Esophagus squamous epithelium (tissue), 5 donors: ENCODE data around the gene ACYP1. TPM values are rescaled to one million over a fixed set of nuclear protein-coding genes. Genes with fewer than 3 reads are reported as not detected.
"Not testable (repeated sequence)": the region's sequence is repeated elsewhere in the genome, so short reads cannot be mapped to it uniquely, and the experiment has no call there.

Experiments used
- DNase-seq: peaks from one replicate; lab custom pipeline; 2025; lab: John Stamatoyannopoulos, UW
- H3K27ac ChIP-seq, 4 donors: fragments of 200-600 bp; sonication (generic); one replicate each; pipeline ENCODE4 v1.5.1; 2016 to 2019; ENCODE audit warnings: mild to moderate bottlenecking in 1 of 4
- H3K27me3 ChIP-seq, 4 donors: fragments of 200-600 bp; sonication (generic); 1 replicate in 3 of 4; 2 replicates in 1 of 4; pipeline versions ENCODE4 v1.5.1 to v1.6.0; 2017 to 2021; ENCODE audit warnings: antibody characterized with exemption in 1 of 4
- H3K36me3 ChIP-seq, 3 donors: fragments of 200-600 bp; sonication (generic); one replicate each; pipeline ENCODE4 v1.5.1; 2016 to 2019
- H3K4me1 ChIP-seq, 3 donors: fragments of 200-600 bp; sonication (generic); one replicate each; pipeline ENCODE4 v1.5.1; 2017 to 2019
- H3K4me3 ChIP-seq, 4 donors: fragments of 200-600 bp; sonication (generic); 1 replicate in 3 of 4; 2 replicates in 1 of 4; pipeline ENCODE4 v1.5.1; 2016 to 2019; ENCODE audit warnings: mild to moderate bottlenecking in 2 of 4, moderate library complexity in 1 of 4
- H3K9me3 ChIP-seq, 3 donors: fragments of 200-600 bp; sonication (generic); one replicate each; pipeline ENCODE4 v1.5.1; 2016 to 2019
- CTCF ChIP-seq, 6 experiments: fragments of 450-650 bp in 4 of 6; fragments of 200-600 bp in 2 of 6; sonication (generic) in 2 of 6; IDR thresholded peaks; one replicate each; pipeline ENCODE4 v1.5.1; 2016 to 2019; ENCODE audit warnings: antibody characterized with exemption in 6 of 6, mild to moderate bottlenecking in 4 of 6, moderate library complexity in 4 of 6
- POLR2A ChIP-seq, 4 donors: fragments of 450-650 bp; IDR thresholded peaks; one replicate each; pipeline ENCODE4 v1.6.1; 2017; ENCODE audit warnings: antibody characterized with exemption in 4 of 4, mild to moderate bottlenecking in 4 of 4, moderate library complexity in 3 of 4
- WGBS, 2 donors: methylation state at CpG; one replicate each; pipeline ENCODE4 v1.1.5; 2018; 5-methylcytosine and 5-hydroxymethylcytosine counted together
- intact Hi-C: fragments of 100-400 bp; cut with DNase I; formaldehyde crosslinking; loops from one replicate; pipeline ENCODE4 v1.15.0; 2022
- total RNA-seq, 4 donors: library from RNA; depleted of rRNA; stranded (reverse); fragments of >200 nt; gene quantifications; one replicate each; pipeline ENCODE4 v1.1.0, GENCODE V29; 2016
- donor health status: DM: yes; HTN: yes; CAD: no.

ACYP1 gene
- total RNA-seq, 4 donors from 2014 or later = 11.0 to 28.0 (median 15.4) TPM

GRCh38 chr14:75069121-75069810 is 5.4 kb upstream of the ACYP1 start, which contains the start of gene ZC2HC1C:
Gene ZC2HC1C (plus strand): TSS chr14:75069641. CDS start chr14:75070574, 933 bp downstream.
- Histone ChIP-seq H3K4me1 (peaks cover 17 to 51% (median 17%) of the 10 kb centered on the region in 3 donors), H3K4me3 (peak within 1 kb of the TSS; percentile 33 to 70 (median 46)), H3K27ac (peak within 1 kb of the TSS; percentile 85 to 94 (median 91)), H3K9me3 (no peaks in the 10 kb centered on the region), H3K27me3 (no peaks in the 10 kb centered on the region), H3K36me3 (no peaks in the 10 kb centered on the region)
- TF ChIP-seq POLR2A (IDR thresholded peaks at IDR 0.05) (peak in 2 of 4 donors; percentile 43 to 46), CTCF (IDR thresholded peaks at IDR 0.05) (peak in 2 of 6 experiments; percentile 8 to 17)
- 0 to 5% methylated on average over 20 to 29 of the region's 58 CpGs for WGBS, 2 donors
- intact Hi-C loops = no loop called here
- peak; percentile 52 for DNase-seq

DNA sequence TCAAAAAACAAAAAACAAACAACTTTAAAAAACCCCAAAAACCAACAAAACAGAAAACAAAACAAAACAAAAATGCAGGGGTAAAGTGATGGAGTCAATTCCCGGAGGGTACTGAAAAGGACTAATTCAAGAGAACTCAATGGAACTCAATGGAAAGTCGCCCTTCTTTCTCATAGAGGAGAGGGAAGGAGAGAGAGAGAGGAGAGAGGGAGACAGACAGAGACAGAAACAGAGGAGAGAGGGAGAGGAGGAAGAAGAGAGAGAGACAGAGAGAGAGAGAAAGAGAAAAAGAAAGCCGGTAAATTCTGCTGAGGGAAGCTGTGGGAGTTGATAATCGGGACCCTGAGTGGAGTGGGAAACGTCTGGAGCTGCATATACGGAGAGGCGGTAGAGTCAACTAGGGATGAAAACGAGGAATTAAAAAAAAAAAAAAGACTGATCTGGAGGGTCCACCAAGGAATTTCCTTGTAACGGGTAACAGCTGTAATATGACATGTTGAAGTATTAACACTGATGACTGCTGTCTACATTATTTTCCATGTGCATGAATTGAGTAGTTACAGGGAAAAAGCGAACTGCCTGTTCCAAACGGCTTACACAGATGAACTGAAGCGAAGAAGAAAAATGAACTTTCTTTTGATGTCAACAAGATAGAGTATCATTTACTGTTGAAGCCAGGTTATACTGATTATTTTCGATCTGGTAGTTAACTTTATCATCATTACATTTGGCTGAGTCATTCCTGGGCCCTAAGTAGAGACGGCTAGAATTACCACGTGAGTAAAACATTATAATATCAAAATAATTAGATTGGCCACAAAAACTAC is 4.7 kb upstream of the ACYP1 start:
- Histone ChIP-seq H3K4me3 (peak overlapping the region; percentile 33 to 70 (median 46)), H3K4me1 (peaks cover 18 to 55% (median 20%) of the 10 kb centered on the region in 3 donors), H3K27ac (peak overlapping the region; percentile 85 to 94 (median 91)), H3K36me3 (no peaks in the 10 kb centered on the region), H3K27me3 (no peaks in the 10 kb centered on the region), H3K9me3 (no peaks in the 10 kb centered on the region)
- intact Hi-C loops = no loop called here
- WGBS, 2 donors = 8 to 9% methylated on average over 15 of the region's 15 CpGs
- TF ChIP-seq CTCF (IDR thresholded peaks at IDR 0.05) = no peak
- TF ChIP-seq POLR2A (IDR thresholded peaks at IDR 0.05) = no peak
- no peak for DNase-seq

- peak overlapping the region in 2 of 4 donors; percentile 50 to 70 for H3K4me3 ChIP-seq
- peaks cover 24 to 62% (median 25%) of the 10 kb centered on the region in 3 donors for H3K4me1 ChIP-seq
- peak overlapping the region; percentile 85 to 94 (median 91) for H3K27ac ChIP-seq
- H3K36me3 ChIP-seq, H3K27me3 ChIP-seq, DNase-seq, H3K9me3 ChIP-seq, intact Hi-C loops: not testable (repeated sequence)
- 82 to 84% methylated on average over 3 to 4 of the region's 4 CpGs for WGBS, 2 donors
Measured at GRCh38 chr14:75067765-75068164, 3.9 kb upstream of the ACYP1 start.

- no peaks in the 10 kb centered on the region for H3K36me3 ChIP-seq
- no peaks in the 10 kb centered on the region for H3K9me3 ChIP-seq
- no peaks in the 10 kb centered on the region for H3K27me3 ChIP-seq
- H3K4me3 ChIP-seq = no peak overlapping the region
- TF ChIP-seq POLR2A (IDR thresholded peaks at IDR 0.05) = no peak
- 94 to 100% methylated on average over 1 of the region's 1 CpG for WGBS, 2 donors
- intact Hi-C loops = no loop called here
- peaks cover 25 to 65% (median 26%) of the 10 kb centered on the region in 3 donors for H3K4me1 ChIP-seq
- peak overlapping the region in 2 of 4 donors; percentile 88 to 94 for H3K27ac ChIP-seq
- DNase-seq = no peak
Measured at GRCh38 chr14:75067212-75067611, 3.4 kb upstream of the ACYP1 start.

- no peak for TF ChIP-seq CTCF (IDR thresholded peaks at IDR 0.05)
- TF ChIP-seq POLR2A (IDR thresholded peaks at IDR 0.05) = no peak
- intact Hi-C loops = no loop called here
- H3K4me1 ChIP-seq = peaks cover 25 to 65% (median 26%) of the 10 kb centered on the region in 3 donors
- no peak for DNase-seq
- 92 to 96% methylated on average over 3 of the region's 3 CpGs for WGBS, 2 donors
- H3K27me3 ChIP-seq = no peaks in the 10 kb centered on the region
- H3K27ac ChIP-seq = no peak overlapping the region
- H3K4me3 ChIP-seq = no peak overlapping the region
- no peaks in the 10 kb centered on the region for H3K9me3 ChIP-seq
- H3K36me3 ChIP-seq = no peaks in the 10 kb centered on the region
Measured at GRCh38 chr14:75066691-75067090, 2.9 kb upstream of the ACYP1 start.
